Tibial artery (tissue), 4 donors: ENCODE measurements around the gene ABHD18.
A peak's percentile ranks its signal among the peaks of the same experiment; 100 is the strongest.
"Not testable (repeated sequence)": the region's sequence is repeated elsewhere in the genome, so short reads cannot be mapped to it uniquely, and the experiment has no call there.

Source experiments
- DNase-seq, 2 donors: peaks; one replicate each; pipeline ENCODE4 v3.0.0-alpha.2; 2019
- H3K27ac ChIP-seq, 2 donors: fragments of 200-600 bp; sonication (generic) in 1 of 2; 1 replicate in 1 of 2; 2 replicates in 1 of 2; pipeline ENCODE4 v1.5.1; 2018 to 2019; ENCODE audit warnings: mild to moderate bottlenecking in 1 of 2
- H3K27me3 ChIP-seq, 2 donors: fragments of 200-600 bp; sonication (generic) in 1 of 2; one replicate each; pipeline versions ENCODE4 v1.5.1 to v1.6.0; 2016 to 2019
- H3K36me3 ChIP-seq, 3 donors: fragments of 200-600 bp; sonication (generic) in 2 of 3; one replicate each; pipeline ENCODE4 v1.5.1; 2016 to 2019; ENCODE audit warnings: mild to moderate bottlenecking in 2 of 3
- H3K4me1 ChIP-seq, 4 donors: fragments of 200-600 bp; sonication (generic) in 2 of 4; 1 replicate in 3 of 4; 2 replicates in 1 of 4; pipeline ENCODE4 v1.5.1; 2016 to 2019
- H3K4me3 ChIP-seq, 2 donors: fragments of 200-600 bp; sonication (generic) in 1 of 2; 1 replicate in 1 of 2; 2 replicates in 1 of 2; pipeline ENCODE4 v1.5.1; 2018 to 2019; ENCODE audit warnings: mild to moderate bottlenecking in 2 of 2
- H3K9me3 ChIP-seq, 3 donors: fragments of 200-600 bp; sonication (generic) in 1 of 3; one replicate each; pipeline ENCODE4 v1.5.1; 2016 to 2019
- intact Hi-C: fragments of 100-400 bp; cut with DNase I; formaldehyde crosslinking; loops from one replicate; pipeline ENCODE4 v1.15.0; 2023; ENCODE audit warnings: low total_unique reads
- TF ChIP-seq, protein P1 (sequence below), 2 experiments: fragments of 200-600 bp in 1 of 2; fragments of 450-650 bp in 1 of 2; IDR thresholded peaks; one replicate each; pipeline ENCODE4 v1.5.1; 2017 to 2019; ENCODE audit warnings: antibody characterized with exemption in 2 of 2, mild to moderate bottlenecking in 1 of 2, moderate library complexity in 1 of 2

Gene ABHD18

DNA sequence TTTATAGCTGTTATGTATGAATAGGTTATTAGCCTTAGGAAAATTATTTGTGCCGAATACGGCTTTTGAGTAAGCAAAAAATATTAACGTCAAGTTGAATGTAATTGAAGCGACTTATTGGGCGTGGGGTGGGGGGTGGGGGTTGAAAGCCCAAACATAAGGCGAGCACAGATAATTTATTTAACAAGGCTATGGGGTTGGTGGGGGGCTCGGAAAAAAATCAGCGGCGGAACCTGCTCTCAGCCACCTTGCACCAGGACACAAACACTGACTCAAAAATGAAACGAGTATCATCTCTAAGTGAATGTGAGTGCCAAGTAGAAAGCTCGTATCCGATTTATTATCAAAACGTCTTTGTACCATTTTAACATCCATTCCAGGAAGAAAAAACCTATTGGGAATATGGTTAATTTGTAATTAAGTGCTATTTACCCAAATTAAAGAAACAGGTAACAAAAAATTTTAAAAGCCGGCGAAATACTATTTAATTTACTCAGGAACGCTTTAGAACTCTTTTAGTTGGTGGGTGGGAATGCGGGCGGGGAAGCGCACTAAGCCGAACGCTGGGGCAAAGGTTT, 95.0 kb downstream of the ABHD18 start:
- Histone ChIP-seq H3K36me3 (no peaks in the 10 kb centered on the region), H3K4me1 (peaks cover 0 to 14% (median 5%) of the 10 kb centered on the region in 4 donors), H3K27me3 (no peaks in the 10 kb centered on the region), H3K4me3 (peak overlapping the region; percentile 65 to 95), H3K27ac (peak overlapping the region; percentile 91 to 100), H3K9me3 (no peaks in the 10 kb centered on the region)
- intact Hi-C loops: loop anchor here (5.0 kb wide), 1 partner anchor 93 kb away; the partner anchor contains the start of genes ABHD18 and MFSD8
- TF ChIP-seq, protein P1, sequence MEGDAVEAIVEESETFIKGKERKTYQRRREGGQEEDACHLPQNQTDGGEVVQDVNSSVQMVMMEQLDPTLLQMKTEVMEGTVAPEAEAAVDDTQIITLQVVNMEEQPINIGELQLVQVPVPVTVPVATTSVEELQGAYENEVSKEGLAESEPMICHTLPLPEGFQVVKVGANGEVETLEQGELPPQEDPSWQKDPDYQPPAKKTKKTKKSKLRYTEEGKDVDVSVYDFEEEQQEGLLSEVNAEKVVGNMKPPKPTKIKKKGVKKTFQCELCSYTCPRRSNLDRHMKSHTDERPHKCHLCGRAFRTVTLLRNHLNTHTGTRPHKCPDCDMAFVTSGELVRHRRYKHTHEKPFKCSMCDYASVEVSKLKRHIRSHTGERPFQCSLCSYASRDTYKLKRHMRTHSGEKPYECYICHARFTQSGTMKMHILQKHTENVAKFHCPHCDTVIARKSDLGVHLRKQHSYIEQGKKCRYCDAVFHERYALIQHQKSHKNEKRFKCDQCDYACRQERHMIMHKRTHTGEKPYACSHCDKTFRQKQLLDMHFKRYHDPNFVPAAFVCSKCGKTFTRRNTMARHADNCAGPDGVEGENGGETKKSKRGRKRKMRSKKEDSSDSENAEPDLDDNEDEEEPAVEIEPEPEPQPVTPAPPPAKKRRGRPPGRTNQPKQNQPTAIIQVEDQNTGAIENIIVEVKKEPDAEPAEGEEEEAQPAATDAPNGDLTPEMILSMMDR (IDR thresholded peaks at IDR 0.05): no peak
- DNase-seq: no peak

DNA sequence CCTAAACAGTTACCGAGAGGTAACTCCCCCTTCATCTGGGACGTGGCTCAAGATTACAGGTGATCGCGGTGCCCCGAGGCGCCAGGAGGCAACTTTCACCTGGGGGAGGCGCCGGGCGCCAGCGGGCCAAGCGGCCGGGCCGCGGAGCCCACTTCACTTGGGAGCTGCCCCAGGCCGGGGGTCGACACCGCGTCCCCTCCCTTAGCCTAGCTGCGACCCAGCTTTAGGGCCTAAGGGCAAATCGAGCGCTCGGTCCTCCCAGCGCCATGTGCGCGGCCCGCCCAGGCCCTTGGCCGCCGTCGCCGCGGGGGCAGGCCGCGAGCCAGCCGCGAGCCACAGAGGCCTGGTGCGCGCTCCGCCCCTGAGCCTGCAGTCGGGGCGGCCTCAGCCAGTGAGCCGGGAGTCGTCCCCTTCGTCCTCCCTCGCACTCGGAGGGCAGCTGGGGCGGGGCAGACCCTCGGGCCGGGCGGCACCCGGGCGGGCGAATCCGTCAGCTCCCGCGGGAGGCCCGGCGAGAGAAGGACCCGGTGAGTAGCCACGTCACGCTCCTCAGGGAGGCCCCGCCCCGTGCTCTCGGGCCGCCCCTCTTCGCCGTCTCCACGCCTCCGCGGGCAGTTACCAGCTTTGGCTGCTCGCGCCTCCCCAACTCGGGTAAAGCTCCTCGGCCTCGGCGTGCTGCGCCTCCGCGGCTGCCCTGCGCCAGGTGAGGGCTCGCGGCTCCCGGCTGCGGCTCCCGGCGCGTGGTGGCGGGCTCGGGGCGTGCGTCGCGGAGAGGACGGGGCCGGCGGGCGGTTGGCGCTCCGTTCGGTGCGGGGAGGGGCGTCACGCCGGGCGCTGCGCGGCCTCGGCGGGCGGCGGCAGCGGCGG, 95.7 kb downstream of the ABHD18 start, which contains the start of gene LARP1B:
Gene LARP1B (plus strand): TSS at position 614 of the 867 bp plus-strand sequence. CDS start 13,640 bp downstream, outside the sequence.
- H3K36me3 ChIP-seq: no peaks in the 10 kb centered on the region
- no peaks in the 10 kb centered on the region for H3K27me3 ChIP-seq
- peak; percentile 94 to 98 for DNase-seq
- no peaks in the 10 kb centered on the region for H3K9me3 ChIP-seq
- H3K27ac ChIP-seq: peak within 1 kb of the TSS; percentile 91 to 100
- peaks cover 0 to 14% (median 5%) of the 10 kb centered on the region in 4 donors for H3K4me1 ChIP-seq
- H3K4me3 ChIP-seq: peak within 1 kb of the TSS; percentile 65 to 95
- TF ChIP-seq, protein P1 (IDR thresholded peaks at IDR 0.05): no peak
- intact Hi-C loops: loop anchor here (5.0 kb wide), 1 partner anchor 94 kb away; the partner anchor contains the start of genes ABHD18 and MFSD8

DNA sequence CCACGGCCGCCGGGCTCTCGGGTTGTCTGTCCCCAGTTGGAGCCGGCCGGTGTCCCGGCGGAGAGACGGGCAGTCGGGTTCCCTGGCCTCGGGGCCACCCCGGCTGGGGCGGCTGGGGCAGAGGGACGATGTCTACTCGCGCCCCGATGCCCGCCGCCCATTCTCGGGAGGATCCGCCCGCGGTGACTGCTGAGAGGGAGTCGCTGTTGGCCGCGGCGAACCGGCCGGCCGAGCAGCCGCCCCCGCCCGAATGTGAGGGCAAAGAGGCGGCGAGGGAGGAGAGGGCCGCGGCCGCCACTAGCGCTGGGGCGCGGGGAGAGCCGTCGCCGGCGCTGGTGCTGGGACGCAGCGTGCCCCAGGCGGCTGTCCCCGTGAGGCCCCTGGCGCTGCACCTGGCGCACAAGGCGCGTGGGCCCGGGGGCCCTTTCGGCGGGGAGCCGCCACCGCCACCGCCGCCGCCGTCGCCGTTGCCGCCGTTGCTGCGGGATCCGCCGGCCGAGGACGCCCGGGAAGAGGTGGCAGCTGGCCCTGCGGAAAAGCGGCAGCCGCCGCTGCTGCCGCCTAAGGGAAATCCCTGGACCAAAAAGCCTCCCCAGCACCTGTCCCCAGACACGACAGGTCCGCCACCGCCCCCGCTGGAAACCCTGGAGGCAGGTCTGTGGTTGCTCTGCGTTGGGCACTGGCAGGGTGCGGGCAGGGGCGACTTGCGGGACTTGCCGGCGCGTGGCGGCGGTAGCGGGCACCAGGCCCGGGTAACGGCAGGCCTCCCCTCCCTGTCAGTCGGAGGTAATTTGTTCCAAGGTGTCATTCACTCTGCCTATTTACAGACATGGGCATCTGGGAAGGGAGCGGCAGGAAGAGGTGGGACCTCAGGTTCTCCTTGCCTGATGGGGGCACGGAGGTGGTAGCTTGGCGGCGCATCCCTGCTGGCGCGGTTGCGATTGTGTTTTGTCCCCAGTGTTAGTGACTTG, 96.6 kb downstream of the ABHD18 start:
- Histone ChIP-seq H3K27ac (peak overlapping the region; percentile 91 to 100), H3K36me3 (no peaks in the 10 kb centered on the region), H3K4me1 (peaks cover 0 to 14% (median 5%) of the 10 kb centered on the region in 4 donors), H3K4me3 (peak overlapping the region; percentile 65 to 95), H3K27me3 (no peaks in the 10 kb centered on the region), H3K9me3 (no peaks in the 10 kb centered on the region)
- intact Hi-C loops: loop anchor here (5.0 kb wide), 1 partner anchor 95 kb away; the partner anchor contains the start of genes ABHD18 and MFSD8
- peak; percentile 30 to 75 for DNase-seq
- TF ChIP-seq, protein P1 (IDR thresholded peaks at IDR 0.05): no peak

DNA sequence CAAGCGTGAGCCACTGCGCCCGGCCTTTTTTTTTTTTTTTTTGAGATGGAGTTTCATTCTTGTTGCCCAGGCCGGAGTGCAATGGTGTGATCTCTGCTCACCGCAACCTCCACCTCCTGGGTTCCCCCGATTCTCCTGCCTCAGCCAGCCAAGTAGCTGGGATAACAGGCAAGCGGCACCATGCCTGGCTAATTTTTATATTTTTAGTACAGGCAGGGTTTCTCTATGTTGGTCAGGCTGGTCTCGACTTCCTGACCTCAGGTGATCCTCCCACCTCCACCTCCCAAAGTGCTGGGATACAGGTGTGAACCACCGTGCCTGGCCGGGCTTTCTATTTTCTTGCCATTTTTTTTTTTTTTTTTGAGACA, 101.2 kb downstream of the ABHD18 start:
- DNase-seq, intact Hi-C loops, H3K4me3 ChIP-seq: not testable (repeated sequence)

DNA sequence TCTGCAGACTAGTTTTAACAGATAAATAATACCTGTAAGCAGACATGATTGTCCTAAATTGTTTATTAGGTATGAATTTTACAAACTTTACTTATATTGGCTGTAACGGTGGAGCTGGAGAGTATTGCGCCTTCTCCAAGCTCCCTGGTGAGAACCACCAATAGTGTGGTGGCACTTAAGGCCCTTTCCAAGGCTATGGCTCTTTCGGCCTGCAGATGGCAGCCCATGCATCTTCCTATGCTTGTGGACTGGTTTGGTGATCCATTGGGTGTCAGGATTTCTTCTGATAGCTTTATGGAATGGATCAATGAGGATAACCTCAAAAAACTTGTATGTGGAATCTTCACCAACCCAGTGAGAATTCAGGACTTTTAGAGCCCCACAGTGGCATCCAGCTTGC, 103.7 kb downstream of the ABHD18 start:
- no peaks in the 10 kb centered on the region for H3K27me3 ChIP-seq
- H3K36me3 ChIP-seq: no peaks in the 10 kb centered on the region
- no peak for DNase-seq
- H3K4me3 ChIP-seq: no peak overlapping the region
- TF ChIP-seq, protein P1 (IDR thresholded peaks at IDR 0.05): no peak
- intact Hi-C loops: no loop called here
- H3K27ac ChIP-seq: no peak overlapping the region
- no peaks in the 10 kb centered on the region for H3K9me3 ChIP-seq
- H3K4me1 ChIP-seq: no peaks in the 10 kb centered on the region

More for the DNA sequence above, 101.2 kb downstream of the ABHD18 start:
- not testable (repeated sequence) for H3K9me3 ChIP-seq, H3K4me1 ChIP-seq, H3K27me3 ChIP-seq, H3K36me3 ChIP-seq, H3K27ac ChIP-seq
